Inflammatory macrophage treated with lipopolysaccharide for 4 hours (primary cell): ENCODE results near the gene LRTM2.

ENCODE experiments used
- DNase-seq: peaks from one replicate; pipeline ENCODE4 v3.0.0-alpha.2; 2020

The LRTM2 gene

DNA sequence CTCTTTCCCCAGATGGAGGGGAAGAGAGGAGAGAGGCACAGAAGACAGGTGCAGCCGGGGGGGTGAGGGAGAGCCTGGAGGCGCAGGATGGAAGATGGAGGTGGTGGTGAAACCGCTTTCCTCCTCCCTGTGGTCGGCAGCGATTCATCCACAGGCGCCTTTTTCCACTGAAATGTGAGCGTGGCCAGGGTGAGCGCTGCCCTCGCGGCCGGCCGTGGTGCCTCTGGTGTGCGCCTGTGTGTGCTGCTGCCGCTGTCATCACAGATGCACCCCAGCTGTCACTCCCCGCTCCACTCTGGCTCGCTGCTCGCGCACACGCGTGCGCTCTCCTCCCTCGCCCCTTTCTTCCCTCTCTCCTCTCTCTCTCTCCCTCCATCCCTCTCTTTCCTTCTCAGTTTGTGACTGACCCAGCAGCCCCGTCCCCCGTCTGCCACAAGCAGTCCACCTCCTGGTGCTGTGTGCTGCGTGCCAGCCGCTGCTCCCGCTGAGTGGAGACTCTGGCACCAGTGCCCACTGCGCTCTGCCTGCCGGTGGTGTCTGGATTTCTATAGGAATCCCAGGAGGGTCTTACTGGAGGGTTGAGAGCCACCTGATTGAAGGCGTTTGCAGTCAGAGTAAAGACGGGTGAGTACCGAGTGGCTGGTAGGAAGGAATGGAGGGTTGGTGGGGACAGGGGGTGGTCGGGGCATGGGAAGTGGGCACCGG lies at the start of gene LRTM2:
LRTM2 (plus strand) TSS at position 375 of the 705 bp plus-strand sequence. CDS start 7,584 bp downstream, outside the sequence.
- no peak for DNase-seq

DNA sequence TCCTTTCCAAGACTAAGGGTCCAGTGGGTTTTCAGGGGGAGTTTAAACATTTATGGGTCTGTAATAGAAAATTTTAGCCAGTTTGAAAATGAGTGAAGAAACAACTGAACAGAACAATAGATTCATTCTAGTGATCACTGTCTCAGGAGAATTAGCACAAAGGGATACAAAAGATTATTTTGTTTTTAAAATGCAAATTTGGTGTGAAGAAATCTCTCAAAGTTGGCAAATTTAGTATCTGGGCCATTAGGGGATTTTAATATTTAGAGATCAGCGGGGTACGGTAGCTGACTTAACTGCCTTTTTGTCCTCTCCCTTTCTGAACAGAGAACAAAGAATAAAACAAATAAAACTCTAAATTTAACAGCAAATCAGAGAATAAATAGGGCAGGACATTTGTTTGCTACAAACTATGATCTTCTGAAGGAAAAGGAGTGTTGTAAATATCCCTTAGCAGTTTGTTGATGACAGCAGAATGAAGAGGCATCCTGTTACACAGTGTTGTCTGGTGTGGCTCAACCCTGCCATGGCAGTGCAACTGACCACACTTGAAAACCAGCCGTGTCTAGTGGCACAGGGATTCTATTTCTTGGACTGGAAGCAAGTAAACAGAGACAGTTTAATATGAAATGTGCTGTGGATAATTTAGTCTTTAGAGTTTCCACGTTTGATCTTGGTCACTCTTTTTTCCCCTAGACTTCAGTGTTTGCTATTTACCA lies 46.3 kb upstream of the LRTM2 start:
- no peak for DNase-seq

DNA sequence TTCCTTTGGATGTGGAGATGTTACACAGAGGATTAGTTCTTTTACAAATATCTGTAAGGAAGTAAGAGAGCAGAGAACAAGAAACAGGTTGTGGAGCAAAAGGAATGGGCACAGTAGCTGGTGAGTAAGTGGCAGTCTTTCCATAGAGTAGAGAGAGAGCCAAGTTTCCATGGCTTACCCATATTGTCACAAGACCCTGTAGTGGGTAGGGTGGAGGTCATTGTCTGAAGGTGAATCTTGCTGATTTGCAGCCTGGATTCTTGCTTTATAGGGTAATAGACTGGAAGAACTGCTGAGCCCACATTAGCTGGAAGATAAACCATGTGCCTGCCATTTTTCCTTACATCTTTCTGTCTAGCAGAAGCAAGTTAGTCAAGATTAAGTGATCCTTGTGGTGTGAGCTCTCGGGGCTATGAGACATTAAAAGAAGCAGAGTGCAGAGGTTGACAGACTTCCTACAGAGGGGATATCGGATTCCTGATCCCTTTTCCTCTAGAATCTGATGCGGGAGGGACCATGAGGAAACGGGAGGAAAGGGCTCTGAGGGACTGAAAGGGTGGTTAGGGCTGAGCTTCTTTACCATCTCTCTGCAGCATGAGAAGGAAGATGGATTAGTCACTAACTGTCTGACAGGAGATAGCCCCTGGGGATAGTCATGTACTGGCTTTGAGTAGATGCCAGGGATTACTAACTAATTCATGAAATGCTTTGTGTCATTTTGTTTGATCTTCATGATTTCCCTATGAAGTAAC lies 44.0 kb upstream of the LRTM2 start:
- no peak for DNase-seq

DNA sequence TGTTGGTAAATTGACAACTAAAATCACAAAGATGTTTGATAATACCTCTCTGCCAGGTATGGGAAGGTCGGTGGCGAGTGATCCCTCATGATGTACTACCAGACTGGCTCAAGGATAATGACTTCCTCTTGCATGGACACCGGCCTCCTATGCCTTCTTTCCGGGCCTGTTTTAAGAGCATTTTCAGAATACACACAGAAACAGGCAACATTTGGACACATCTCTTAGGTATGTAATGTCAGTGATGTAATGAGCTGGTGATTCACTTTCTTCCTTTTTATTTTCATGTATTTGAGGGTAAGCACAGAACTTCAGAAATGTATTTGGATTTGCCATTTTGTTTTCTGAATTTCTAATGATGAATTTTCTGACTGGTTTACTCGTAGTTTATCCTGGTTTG lies 42.6 kb upstream of the LRTM2 start:
- no peak for DNase-seq

DNA sequence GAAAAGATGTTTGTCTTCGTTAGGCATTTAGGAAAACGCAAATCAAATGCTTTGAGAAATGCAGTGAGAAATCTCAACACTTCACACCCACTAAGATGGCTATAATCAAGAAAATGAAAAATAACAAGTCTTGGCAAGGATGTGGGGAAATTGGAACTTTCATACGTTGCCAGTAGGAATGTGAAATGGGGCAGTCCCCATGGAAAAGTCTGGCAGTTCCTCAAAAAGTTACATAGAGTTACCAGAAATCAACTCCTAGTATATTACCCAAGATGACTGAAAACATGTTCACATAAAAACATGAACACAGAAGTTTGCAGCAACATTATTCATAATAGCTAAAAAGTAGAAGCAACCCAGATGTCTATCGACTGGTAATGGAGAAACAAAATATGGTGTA lies 41.5 kb upstream of the LRTM2 start:
- peak; percentile 23 for DNase-seq

DNA sequence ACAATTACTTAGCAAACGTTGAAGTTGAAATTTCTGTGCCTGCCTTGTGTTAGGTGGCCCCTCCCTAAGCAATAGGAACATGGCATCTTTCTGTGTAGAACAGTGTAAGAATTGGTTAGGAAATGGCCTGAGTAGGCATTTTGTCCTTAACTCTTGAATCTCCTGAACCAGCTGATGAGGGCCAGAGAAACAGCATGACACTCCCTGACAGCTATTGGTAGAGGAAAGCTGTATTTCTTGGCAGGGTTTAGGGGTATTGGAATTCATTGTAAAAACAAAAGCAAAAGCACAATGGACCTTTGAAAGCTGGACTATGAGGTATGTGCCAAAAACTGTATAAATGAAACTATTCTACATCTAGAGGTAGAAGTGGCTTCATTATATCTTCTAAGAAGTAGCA lies 40.6 kb upstream of the LRTM2 start:
- no peak for DNase-seq

DNA sequence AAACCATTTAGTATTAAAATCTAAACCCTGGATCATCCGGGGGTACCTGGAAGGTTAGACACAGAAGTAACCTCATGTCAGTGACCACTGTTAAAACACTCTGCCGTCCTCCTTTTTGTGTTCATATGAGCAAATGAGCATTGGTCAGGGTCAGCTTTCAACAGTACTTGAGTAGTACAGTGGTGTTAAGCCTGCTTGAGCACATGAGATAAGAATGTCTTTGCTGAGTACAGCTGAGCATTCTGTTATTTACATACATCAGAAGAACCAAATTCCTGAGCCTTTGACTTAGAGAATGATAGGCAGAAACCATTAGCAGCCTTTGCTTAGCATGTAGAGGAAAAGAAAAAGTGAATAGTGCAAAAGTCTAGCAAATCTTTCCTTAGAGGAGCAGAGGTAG lies 38.6 kb upstream of the LRTM2 start:
- no peak for DNase-seq

DNA sequence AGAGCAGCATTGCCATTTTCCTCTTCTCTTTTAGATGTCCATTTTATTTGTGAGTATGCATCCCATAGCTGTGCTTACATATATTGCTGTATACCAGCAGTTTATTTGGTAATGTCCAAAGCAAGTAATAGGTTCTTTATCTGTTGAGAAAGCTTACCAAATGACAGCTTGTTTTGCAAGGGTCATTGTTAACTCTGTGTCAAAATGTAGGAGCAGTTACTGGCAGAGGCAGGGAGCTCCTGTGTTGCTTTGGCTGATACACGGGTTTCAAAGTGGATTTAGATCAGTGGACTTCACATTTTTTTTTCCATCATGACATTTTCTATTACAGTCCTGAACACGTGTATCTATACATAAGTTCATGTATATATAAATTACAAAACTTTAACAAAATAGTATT lies 38.1 kb upstream of the LRTM2 start:
- no peak for DNase-seq

DNA sequence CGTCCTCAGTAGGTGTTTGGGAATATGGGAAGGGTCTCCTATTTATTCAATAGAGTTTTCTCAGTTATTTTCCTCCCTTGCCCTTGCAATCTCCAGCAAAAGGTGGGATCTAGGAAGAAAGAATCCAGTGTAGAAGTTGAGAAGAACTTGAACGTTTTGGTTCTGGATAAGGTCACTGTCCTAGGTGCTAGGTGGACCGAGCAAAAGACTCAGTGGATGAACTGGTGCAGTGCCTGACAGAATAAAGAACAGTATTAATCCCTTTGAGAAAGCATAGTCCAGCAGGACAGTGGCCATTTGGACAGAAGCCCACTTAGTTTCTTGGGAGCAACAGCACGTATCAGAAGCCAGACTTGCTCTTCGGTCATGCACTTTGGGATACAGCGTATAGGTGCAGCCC lies 32.7 kb upstream of the LRTM2 start:
- DNase-seq = no peak

DNA sequence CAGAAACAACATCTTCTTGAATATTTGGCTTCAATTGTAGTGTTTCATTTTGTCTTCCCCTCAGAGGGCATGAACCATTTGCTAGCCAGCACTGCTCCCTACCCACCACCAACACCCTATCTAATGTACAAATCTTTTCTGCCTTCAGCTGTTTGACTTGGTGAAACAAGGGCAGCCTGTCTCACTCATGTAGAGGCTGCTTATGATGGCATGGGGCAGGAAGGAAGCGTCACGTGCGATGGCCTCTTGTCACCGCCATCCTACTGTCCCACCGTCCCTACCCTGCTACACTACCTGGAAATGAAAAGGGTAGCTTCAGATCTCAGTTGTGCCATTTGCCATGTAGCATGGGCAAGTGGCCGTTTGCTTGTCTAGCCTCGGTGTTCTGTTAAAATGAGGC lies 29.9 kb upstream of the LRTM2 start:
- no peak for DNase-seq

DNA sequence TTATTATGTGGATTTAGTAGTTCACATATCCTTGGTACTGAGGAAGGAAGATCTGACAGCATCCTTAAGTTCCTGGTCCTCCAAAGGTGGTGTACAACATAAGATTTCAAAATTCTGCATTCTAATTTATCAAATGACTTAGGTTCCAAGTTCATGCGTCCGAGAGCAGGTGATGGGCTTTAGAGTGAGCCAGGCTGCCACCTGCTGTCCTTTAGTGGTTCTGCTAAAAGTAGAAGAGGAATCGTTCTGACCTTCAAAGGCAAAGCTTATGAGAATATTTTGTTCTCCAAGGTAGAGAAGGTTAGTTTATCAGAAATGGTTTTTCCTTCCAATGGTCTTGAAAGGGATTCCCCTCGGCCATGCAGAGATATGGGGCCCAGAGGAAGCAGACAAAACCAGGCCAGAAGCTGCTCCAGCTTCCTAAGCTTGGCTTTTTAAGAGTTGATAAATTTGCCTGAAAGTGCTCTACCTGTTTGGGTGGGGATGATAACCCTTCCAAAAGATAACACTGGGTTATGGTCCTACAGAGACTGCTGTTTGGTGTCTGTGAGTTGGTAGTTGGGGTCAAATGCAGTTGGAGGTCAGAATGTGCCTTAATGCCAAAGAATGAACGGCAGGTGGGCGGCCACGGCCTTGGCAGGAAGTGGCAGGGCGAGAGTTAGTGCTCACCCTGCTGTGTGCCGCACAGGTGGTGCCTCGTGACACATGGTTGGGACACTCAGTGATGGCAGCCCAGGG lies 29.1 kb upstream of the LRTM2 start:
- DNase-seq = peak; percentile 61

DNA sequence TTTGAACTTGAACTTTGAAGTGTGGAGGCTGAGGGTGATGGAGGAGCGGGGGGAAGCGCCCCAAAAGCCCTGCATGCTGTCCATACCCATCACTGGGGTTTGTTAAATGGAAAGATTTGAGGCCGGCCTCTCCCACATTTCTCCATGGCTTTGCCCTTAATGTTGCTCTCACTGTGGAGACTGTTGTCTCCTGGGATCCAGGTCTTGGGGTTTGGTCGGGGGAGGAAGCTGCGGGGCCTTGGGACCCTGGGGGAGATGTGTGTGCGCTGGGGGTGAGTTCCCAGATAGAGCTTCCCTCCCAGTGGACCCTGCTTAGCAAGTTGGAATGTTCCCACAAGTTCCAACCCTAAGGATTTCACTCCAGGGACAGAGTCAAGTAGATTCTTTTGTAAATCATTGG lies 28.0 kb upstream of the LRTM2 start:
- no peak for DNase-seq

DNA sequence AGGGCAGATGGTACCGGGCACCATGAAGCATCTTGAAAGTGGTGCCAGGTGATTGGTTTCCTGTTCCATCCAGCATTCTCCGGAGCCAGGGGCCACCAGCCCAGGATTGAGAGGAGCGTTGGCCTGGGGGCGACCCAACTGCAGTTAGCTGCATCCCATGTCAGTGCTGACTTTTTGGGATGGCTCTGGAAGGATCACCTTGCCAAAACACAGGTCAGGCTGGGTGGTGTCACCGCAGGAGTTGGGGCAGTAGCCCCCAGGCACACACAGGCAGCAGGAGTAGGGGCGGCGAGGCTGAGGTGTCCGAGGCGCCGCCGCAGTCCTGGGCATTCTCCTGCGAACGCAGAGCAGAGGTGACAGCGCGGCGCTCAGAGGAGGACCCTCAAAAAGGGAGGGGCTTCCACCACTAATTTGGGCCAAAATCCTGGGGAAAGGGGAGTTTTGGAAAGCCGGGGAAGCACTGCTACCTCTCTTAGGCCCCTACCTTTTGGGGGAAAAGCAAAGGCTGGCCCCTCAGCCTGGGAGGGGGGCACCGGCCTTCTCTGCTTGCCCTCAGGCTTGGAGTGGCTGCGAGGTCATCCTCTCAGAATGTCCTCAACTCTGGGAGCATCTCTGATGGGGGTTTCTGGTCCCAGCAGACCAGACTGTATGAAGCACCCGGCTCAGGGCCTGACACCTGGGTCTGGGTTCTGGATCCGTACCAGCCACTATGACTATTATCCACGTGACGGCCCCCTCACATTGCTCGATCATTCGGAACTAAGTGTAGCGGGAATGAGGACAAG lies 26.7 kb upstream of the LRTM2 start:
- no peak for DNase-seq

DNA sequence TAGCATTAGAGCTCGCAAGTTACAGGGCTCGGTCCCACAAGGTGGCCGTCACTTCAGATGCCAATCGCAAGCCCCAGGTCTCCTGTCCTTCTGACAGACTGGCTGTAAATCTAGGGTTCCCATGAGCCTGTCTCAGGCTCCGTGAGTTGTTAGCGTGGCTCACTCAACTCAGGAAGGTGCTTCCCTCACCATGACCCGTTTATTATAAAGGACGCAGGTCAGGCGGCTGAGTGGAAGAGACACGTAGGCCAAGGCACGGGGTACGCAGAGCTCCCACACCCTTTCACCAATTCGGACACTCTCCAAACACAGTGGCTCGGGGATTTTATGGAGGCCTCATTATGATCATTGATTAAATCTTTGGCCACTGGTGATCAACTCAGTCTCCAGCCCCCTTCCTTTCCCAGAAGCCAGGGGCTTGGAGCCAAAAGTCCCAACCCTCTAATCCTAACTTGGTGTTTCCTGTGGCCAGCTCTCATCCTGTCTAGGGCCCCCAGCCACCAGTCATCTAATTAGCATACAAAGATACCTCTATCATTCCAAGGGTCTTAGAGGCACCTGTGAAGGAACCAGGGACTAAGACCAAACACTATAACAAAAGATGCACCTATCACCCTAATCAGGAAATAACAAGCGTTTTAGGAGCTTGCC lies 25.8 kb upstream of the LRTM2 start:
- no peak for DNase-seq

DNA sequence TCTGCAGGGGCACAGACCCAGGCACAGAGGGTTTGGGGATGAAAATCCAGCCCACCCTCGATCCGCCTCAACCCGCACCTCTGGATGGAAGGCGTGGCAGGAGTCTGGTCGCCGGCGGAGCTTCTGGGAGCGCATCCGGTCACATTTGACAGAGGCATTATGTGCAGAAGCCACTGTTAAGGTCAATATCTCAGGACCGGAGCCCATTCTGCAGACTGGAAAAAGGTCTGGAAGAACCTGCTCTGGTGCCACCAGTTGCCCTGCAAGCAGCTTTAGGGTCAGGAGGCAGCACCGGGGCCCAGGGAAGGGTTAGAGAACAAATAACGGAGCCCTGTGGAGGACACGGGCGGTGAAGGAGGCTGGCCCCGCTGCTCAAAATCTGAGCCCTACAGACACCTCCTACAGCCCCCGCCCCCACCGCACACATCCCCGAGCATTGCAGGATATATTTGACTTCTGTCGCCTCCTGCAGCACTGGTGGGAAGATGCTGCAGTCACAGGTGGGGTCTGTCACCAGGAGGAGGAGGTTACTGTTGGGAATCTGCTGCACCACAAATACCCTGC lies 25.1 kb upstream of the LRTM2 start:
- no peak for DNase-seq

DNA sequence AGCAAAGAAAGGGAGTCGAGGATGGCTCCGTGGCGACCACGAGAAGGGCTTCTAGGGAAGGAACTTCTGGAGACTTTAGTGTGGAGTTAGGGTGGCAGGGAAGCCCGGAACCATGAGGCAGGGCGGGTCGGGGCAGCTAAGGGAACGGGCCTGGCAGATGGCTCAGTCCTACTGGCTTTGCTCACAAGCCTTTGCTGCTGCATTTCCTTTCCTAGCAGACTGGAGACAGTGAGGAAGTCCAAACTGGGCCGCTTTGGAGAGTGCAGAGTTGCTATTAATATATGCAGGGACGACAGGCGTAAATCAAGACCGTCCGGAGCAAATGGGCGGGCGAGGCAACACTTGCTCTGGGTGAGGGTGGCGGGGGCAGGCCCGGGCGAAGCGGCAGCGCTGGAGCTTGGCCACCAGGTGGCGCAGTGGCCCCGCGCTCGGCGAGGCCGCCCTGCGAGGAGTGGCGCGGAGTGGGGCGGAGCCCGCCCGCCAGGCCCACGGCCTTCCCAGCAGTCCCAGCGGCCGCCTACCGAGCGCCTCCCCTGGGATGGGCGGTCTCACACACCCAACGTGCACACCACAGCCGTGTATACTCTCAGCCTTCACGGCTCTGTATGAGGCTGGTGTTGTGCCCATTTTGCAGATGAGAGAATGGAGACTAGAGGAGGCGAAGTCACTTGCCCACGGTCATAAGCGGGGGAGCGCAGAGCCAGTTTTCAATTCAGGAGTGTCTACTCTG lies 24.4 kb upstream of the LRTM2 start:
- peak; percentile 90 for DNase-seq

DNA sequence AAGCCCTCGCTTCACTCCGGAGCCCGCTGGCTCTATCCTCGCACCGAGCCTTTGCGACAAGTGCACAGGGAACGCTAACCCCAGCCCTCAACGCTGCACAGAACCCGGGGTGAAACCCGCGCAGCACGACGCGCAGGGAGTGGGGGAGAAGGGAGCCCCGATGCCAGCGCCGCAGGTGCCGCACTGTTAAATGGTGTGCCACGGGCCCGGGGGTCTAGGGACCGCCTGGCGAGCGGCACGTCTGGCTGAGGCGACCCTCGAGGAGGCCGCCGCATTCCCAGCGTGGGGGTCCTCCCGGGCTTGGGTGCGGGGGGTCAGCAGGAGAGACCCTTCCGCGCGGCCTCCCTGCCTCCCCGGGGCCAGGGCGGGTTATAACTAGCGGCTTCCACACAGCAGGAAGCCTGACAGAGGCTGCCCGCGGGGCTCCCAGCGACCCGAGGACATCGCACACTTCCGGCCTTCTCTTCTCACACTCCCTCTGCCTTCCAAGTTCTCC lies 23.8 kb upstream of the LRTM2 start:
- DNase-seq = peak; percentile 50

DNA sequence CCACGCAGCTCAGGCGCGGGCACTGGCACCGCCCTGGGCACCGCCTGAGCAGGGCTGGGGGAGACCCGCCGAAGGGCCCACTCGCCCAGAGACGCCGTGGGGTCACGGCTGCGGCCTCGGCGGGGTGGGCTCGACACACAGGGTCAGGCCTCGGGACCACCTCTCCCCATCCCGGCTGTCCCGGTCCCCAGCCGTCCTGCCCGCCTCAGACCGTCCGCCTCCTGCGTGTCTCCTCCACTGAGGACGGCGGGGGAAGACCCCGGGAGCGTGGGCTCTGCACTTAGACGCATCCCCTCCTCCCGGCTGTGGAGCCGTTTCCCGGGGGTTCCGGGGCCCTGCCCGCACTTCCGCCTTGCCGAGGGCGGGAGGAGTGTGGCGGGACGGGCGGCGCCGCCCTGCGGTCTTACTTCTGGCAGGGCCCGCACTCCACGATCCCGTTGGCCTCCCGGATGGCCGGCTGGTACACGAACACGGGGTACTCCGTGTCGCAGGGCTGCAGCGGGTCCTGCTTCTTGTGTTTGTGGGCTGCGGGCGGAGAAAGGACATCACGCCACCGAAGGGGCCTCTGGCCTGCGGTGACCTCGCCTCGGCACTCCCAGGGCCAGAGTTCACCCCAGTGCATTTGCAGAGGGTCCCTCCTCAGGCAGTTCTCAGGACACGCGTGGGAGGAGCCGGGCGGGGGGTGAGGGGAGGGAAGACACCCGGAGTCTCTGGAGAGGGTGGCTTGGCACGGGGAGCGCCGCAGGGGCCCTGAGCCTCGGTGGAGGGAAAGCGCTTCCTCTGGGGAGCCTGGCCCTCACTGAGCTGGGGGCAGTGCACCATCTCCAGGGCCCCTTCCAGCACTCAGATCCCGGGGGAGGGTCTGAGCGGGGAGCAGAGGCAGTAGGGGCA lies 23.1 kb upstream of the LRTM2 start:
- peak; percentile 60 for DNase-seq

DNA sequence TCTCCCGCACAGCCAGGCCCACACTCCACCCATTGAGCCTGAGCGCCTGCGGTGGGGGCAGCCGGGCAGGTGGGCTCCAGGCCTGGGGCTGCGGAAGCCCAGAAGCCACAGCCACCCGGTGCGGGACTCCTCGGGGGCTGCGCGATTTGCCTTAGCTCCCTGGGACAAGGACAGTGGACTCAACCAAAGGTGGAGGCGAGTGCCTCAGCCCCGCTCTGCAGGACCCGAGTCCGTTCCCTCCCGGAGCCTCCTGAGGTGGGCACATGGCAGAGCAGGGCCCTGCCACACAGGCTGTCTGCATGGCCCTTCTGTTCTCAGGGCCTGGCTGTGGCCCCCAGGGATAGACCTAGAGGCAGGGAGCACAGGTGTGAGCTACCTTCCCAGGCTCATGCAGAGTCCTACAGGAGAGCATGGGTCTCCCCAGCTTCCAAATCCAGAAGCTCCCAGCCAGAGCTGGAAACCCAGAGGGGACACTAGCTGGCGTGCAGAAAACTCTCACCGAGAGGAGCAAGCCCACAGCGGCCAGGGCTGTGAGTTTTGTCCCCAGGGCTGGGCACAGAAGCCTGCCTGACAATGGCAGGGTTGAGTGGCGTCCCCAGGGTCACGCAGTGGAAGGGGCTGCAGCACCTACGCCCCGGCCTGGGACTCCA lies 22.2 kb upstream of the LRTM2 start:
- DNase-seq = no peak
